A673 (cell line): ENCODE data around the gene SPATA24.

Experiments
- EZH2 ChIP-seq: fragments of 200-600 bp; sonication (generic); IDR thresholded peaks from 2 replicates; pipeline ENCODE4 v1.6.1; 2017; ENCODE audit warnings: borderline replicate concordance, low read depth, mild to moderate bottlenecking, mixed read lengths, antibody characterized with exemption, low read length; ENCODE audit not compliant: poor library complexity, severe bottlenecking
- TF ChIP-seq, protein P1 (sequence below): fragments of 300-800, 200-600 bp; sonication (generic); conservative IDR thresholded peaks from 2 replicates; pipeline ENCODE4 v1.5.1; 2017; ENCODE audit warnings: low read depth, mild to moderate bottlenecking, antibody characterized with exemption, low read length, moderate library complexity, mixed read lengths

DNA sequence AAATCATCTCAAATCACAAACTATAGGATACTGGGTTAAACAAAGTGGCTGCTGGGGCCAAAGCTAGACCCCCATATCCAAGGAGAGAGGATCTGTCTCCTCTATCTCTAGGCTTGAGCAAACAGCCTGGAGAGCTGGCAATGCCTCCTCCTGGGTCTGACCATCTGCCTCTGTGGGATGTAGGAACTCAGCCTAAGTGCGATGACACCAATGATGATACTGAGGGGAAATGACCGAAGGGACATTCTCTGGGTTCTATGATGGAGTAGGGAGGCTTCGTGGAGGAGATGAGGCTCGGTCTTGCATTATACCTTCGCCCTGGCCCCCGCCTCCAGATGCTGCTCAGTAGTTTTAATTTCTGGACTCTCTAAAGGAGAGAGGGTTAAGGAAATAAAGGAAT lies 9.3 kb upstream of the SPATA24 start:
- TF ChIP-seq, protein P1, sequence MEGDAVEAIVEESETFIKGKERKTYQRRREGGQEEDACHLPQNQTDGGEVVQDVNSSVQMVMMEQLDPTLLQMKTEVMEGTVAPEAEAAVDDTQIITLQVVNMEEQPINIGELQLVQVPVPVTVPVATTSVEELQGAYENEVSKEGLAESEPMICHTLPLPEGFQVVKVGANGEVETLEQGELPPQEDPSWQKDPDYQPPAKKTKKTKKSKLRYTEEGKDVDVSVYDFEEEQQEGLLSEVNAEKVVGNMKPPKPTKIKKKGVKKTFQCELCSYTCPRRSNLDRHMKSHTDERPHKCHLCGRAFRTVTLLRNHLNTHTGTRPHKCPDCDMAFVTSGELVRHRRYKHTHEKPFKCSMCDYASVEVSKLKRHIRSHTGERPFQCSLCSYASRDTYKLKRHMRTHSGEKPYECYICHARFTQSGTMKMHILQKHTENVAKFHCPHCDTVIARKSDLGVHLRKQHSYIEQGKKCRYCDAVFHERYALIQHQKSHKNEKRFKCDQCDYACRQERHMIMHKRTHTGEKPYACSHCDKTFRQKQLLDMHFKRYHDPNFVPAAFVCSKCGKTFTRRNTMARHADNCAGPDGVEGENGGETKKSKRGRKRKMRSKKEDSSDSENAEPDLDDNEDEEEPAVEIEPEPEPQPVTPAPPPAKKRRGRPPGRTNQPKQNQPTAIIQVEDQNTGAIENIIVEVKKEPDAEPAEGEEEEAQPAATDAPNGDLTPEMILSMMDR = no peak
- TF ChIP-seq EZH2 = no peak
